Measurements from ENCODE around the gene TTBK2. TPM values are rescaled to one million over a fixed set of nuclear protein-coding genes. Genes with fewer than 3 reads are reported as not detected.

Gene TTBK2
- total RNA-seq, 4 donors from 2014 or later, result 8.8 to 20.3 (median 16.2) TPM

- Histone ChIP-seq H3K27me3 (no peaks in the 10 kb centered on the region), H3K4me1 (no peaks in the 10 kb centered on the region), H3K9me3 (no peaks in the 10 kb centered on the region), H3K27ac (no peak overlapping the region), H3K36me3 (peaks cover 0 to 10% of the 10 kb centered on the region in 2 donors), H3K4me3 (no peak overlapping the region)
- intact Hi-C loops (cut with DNase I; ENCODE audit: low total_unique reads), result no loop called here
- DNase-seq, result no peak
- in situ Hi-C loops (cut with MboI; ENCODE audit: low sequenced_read_pairs in 4 of 4), result no loop called here
- ATAC-seq, result no peak
- TF ChIP-seq POLR2A (IDR thresholded peaks at IDR 0.05), result no peak
- TF ChIP-seq, protein P1, sequence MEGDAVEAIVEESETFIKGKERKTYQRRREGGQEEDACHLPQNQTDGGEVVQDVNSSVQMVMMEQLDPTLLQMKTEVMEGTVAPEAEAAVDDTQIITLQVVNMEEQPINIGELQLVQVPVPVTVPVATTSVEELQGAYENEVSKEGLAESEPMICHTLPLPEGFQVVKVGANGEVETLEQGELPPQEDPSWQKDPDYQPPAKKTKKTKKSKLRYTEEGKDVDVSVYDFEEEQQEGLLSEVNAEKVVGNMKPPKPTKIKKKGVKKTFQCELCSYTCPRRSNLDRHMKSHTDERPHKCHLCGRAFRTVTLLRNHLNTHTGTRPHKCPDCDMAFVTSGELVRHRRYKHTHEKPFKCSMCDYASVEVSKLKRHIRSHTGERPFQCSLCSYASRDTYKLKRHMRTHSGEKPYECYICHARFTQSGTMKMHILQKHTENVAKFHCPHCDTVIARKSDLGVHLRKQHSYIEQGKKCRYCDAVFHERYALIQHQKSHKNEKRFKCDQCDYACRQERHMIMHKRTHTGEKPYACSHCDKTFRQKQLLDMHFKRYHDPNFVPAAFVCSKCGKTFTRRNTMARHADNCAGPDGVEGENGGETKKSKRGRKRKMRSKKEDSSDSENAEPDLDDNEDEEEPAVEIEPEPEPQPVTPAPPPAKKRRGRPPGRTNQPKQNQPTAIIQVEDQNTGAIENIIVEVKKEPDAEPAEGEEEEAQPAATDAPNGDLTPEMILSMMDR (IDR thresholded peaks at IDR 0.05 in 4 of 5, conservative IDR thresholded peaks at IDR 0.05 in 1 of 5), result no peak
These were observed 119.7 kb downstream of the TTBK2 start for GRCh38 chr15:42800731-42801474.

GRCh38 chr15:42798802-42799201, 121.8 kb downstream of the TTBK2 start:
- Histone ChIP-seq H3K27me3 (no peaks in the 10 kb centered on the region), H3K36me3 (peaks cover 0 to 17% of the 10 kb centered on the region in 2 donors), H3K4me1 (no peaks in the 10 kb centered on the region), H3K27ac (no peak overlapping the region), H3K4me3 (no peak overlapping the region), H3K9me3 (no peaks in the 10 kb centered on the region)
- DNase-seq (no peak), ATAC-seq (no peak)
- intact Hi-C loops (cut with DNase I; ENCODE audit: low total_unique reads) (no loop called here), in situ Hi-C loops (cut with MboI; ENCODE audit: low sequenced_read_pairs in 4 of 4) (no loop called here)
- TF ChIP-seq, protein P1 (IDR thresholded peaks at IDR 0.05 in 4 of 5, conservative IDR thresholded peaks at IDR 0.05 in 1 of 5), result no peak
- no peak for TF ChIP-seq POLR2A (IDR thresholded peaks at IDR 0.05)

DNA sequence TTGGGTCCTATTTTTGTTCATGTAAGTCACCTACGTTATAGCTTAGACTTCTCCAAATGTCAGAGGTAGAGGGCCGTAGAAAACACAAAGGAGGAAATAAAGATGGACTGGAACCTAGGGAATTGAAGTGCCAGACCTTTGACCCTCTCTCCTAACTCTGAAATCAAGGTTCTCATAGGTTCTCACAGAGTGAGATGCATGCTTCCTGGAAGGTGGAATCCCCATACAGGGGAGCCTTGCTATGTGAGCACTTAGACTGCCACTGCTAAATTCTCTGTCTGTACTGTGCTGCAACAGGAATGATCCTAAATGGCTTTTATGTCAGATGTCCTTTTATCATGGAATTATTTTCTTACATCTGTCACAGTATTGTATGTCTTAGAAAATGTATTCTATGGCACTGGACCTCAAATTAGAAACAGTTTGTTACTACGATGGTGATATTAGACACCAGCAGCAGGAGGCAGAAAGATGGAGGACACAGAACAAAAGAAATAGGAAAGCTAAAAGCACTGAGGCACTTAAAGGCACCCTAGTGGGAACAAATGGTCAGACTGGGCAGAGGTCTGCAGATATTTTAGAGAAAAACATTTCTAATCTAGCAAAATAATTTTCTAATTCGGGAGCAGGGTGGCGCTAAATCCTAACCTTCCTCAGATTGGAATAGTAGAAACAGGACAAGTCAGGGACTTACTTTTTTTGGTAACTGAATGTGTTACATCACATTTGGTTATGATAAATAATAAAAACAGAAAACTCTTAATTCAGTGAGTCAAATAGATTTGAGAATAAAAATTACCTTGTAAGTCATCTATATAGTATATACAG, 123.4 kb downstream of the TTBK2 start:
- Histone ChIP-seq H3K4me3 (no peak overlapping the region), H3K27ac (no peak overlapping the region), H3K4me1 (no peaks in the 10 kb centered on the region), H3K36me3 (peaks cover 0 to 20% of the 10 kb centered on the region in 2 donors), H3K9me3 (no peaks in the 10 kb centered on the region), H3K27me3 (no peaks in the 10 kb centered on the region)
- intact Hi-C loops (cut with DNase I; ENCODE audit: low total_unique reads), result no loop called here
- in situ Hi-C loops (cut with MboI; ENCODE audit: low sequenced_read_pairs in 4 of 4), result no loop called here
- DNase-seq (no peak), ATAC-seq (no peak)
- TF ChIP-seq, protein P1 (IDR thresholded peaks at IDR 0.05 in 4 of 5, conservative IDR thresholded peaks at IDR 0.05 in 1 of 5), result no peak
- TF ChIP-seq POLR2A (IDR thresholded peaks at IDR 0.05), result no peak

DNA sequence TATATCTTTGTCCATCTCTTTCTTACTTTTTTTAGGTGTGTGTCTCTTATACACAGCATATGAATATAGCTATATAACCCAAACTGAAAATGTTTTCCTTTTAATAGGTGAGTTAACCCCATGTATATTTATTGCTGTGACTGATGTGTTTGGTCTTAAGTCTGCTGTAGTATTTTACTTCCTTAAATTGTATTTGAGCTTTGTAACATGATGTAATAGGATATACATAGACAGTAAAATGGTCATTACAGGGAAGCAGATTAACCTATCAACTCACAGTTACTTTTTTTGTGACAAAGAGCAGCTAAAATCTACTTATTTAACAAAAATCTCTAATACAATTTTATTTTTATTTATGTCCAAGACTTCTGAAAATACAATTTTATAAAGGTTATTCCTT, 131.9 kb downstream of the TTBK2 start:
- no peak overlapping the region for H3K4me3 ChIP-seq
- TF ChIP-seq POLR2A (IDR thresholded peaks at IDR 0.05), result no peak
- TF ChIP-seq, protein P1 (IDR thresholded peaks at IDR 0.05 in 4 of 5, conservative IDR thresholded peaks at IDR 0.05 in 1 of 5), result no peak
- H3K36me3 ChIP-seq, result peaks cover 3 to 7% of the 10 kb centered on the region in 2 donors
- no peak for ATAC-seq
- no peaks in the 10 kb centered on the region for H3K4me1 ChIP-seq
- H3K27ac ChIP-seq, result no peak overlapping the region
- in situ Hi-C loops (cut with MboI; ENCODE audit: low sequenced_read_pairs in 4 of 4), result no loop called here
- no peaks in the 10 kb centered on the region for H3K9me3 ChIP-seq
- H3K27me3 ChIP-seq, result no peaks in the 10 kb centered on the region
- DNase-seq, result no peak
- intact Hi-C loops (cut with DNase I; ENCODE audit: low total_unique reads), result loop anchor here (1.0 kb wide), 1 partner anchor 18 kb away; no protein-coding TSS in a partner anchor

Data from gastrocnemius medialis (tissue), 4 donors.